Testis (tissue), 2 donors: Measurements from ENCODE around the gene RBM39.

ENCODE experiments used
- CTCF ChIP-seq, 3 experiments: fragments of 450-650 bp in 2 of 3; fragments of 200-600 bp in 1 of 3; sonication (generic) in 1 of 3; IDR thresholded peaks; one replicate each; pipeline ENCODE4 v1.5.1; 2016 to 2019; ENCODE audit warnings: antibody characterized with exemption in 3 of 3, mild to moderate bottlenecking in 2 of 3, moderate library complexity in 1 of 3
- POLR2A ChIP-seq: fragments of 450-650 bp; IDR thresholded peaks from one replicate; pipeline ENCODE4 v1.6.1; 2017; ENCODE audit warnings: antibody characterized with exemption, mild to moderate bottlenecking, moderate library complexity

DNA sequence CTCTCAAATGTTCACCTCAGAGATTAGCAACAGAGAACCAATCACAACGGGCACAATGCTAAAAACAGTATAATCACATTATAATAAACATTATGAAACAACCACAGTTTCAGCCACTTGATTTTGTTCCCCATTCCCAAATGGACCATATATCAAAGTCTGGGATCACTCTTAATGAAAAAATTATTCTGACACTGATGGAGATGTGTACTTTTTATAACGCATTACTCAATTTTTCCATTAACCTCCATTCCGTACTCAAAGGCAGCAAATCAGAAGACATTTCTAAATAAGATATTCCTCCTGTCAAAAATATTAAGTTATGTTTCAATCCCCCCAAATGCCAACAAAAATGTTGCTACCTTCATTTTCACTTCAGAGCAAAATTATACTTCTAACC is 80.2 kb downstream of the RBM39 start:
- TF ChIP-seq CTCF (IDR thresholded peaks at IDR 0.05): no peak
- TF ChIP-seq POLR2A: no peak
